ENCODE measurements around the gene ZBED1.

ZBED1 gene

GRCh38 chrX:2451501-2452316 lies 49.1 kb downstream of the ZBED1 start:
- no peak for DNase-seq

GRCh38 chrX:2450681-2451080 lies 50.1 kb downstream of the ZBED1 start:
- no peak for DNase-seq

GRCh38 chrX:2449135-2449886 lies 51.5 kb downstream of the ZBED1 start:
- DNase-seq: no peak

GRCh38 chrX:2447484-2447883 lies 53.3 kb downstream of the ZBED1 start:
- DNase-seq: no peak

GRCh38 chrX:2446815-2447214 lies 54.0 kb downstream of the ZBED1 start:
- no peak for DNase-seq

- no peak for DNase-seq
These were observed 54.8 kb downstream of the ZBED1 start for GRCh38 chrX:2445662-2446623.

GRCh38 chrX:2442694-2443093 lies 58.1 kb downstream of the ZBED1 start:
- DNase-seq: no peak

GRCh38 chrX:2441466-2441865 lies 59.3 kb downstream of the ZBED1 start:
- DNase-seq: no peak

GRCh38 chrX:2439613-2440012 lies 61.2 kb downstream of the ZBED1 start:
- no peak for DNase-seq

Measured in effector CD8-positive, alpha-beta T cell (primary cell).